IMR-90 (cell line): ENCODE results near the gene MACO1. TPM values are rescaled to one million over a fixed set of nuclear protein-coding genes. Genes with fewer than 3 reads are reported as not detected.
A peak's percentile ranks its signal among the peaks of the same experiment; 100 is the strongest.

ENCODE experiments used
- ATAC-seq: fragments of 200-7000 bp; cut with Tn5 transposase; 2 replicates; pipeline ENCODE4 v1.9.1; 2020; ENCODE audit warnings: low read depth, mild to moderate bottlenecking, moderate library complexity
- BruUV-seq: library from RNA; stranded (reverse); fragments of 400-500 nt; replicated peaks from 2 replicates; lab custom pipeline; 2021; lab: Mats Ljungman, UMichigan
- CTCF ChIA-PET: fragments of 300-600 bp; formaldehyde crosslinking; extraction: SDS; loops from one replicate; lab custom pipeline; 2021; ENCODE audit warnings: antibody characterized with exemption; lab: Yijun Ruan, JAX
- POLR2A ChIA-PET: fragments of 300-600 bp; sonication (Branson Sonifier 250); formaldehyde crosslinking; loops from one replicate; lab custom pipeline; 2022; ENCODE audit warnings: antibody characterized with exemption; ENCODE audit not compliant: unreplicated experiment; lab: Charles Lee
- DNase-seq: peaks from one replicate; pipeline ENCODE4 v3.0.0; 2013
- H2AFZ ChIP-seq: replicated peaks from 2 replicates; pipeline ENCODE3; 2013; ENCODE audit warnings: low read length, mild to moderate bottlenecking; ENCODE audit not compliant: poor library complexity
- H2AK5ac ChIP-seq: 2 replicates; pipeline ENCODE4 v1.6.1; 2013; ENCODE audit warnings: low read depth, low read length, inconsistent platforms
- H2AK9ac ChIP-seq: replicated peaks from 2 replicates; pipeline ENCODE3; 2013; ENCODE audit warnings: mild to moderate bottlenecking, low read depth, low read length, moderate library complexity; ENCODE audit not compliant: poor library complexity
- H2BK120ac ChIP-seq: 2 replicates; pipeline ENCODE4 v1.6.1; 2013; ENCODE audit warnings: low read depth, low read length, inconsistent platforms
- H2BK15ac ChIP-seq: 3 replicates; pipeline ENCODE4 v1.6.1; 2013; ENCODE audit warnings: low read depth, low read length, inconsistent platforms
- H2BK20ac ChIP-seq: 2 replicates; pipeline ENCODE4 v1.6.1; 2013; ENCODE audit warnings: low read depth, mild to moderate bottlenecking, inconsistent platforms, low read length, moderate library complexity
- H2BK5ac ChIP-seq: 2 replicates; pipeline ENCODE4 v1.6.1; 2013; ENCODE audit warnings: mild to moderate bottlenecking, low read depth, low read length, inconsistent platforms; ENCODE audit not compliant: poor library complexity, severe bottlenecking
- H3K14ac ChIP-seq: replicated peaks from 2 replicates; pipeline ENCODE4 v1.6.1; 2013; ENCODE audit warnings: low read depth, low read length, inconsistent platforms
- H3K18ac ChIP-seq: 2 replicates; pipeline ENCODE4 v1.6.1; 2013; ENCODE audit warnings: low read depth, low read length, control low read depth
- H3K23ac ChIP-seq: 2 replicates; pipeline ENCODE4 v1.6.1; 2013; ENCODE audit warnings: low read depth, low read length, inconsistent platforms
- H3K27ac ChIP-seq: 2 replicates; pipeline ENCODE4 v1.5.1; 2013; ENCODE audit warnings: mild to moderate bottlenecking, control low read depth, low read length; ENCODE audit not compliant: insufficient read depth
- H3K27me3 ChIP-seq: 2 replicates; pipeline ENCODE4 v1.6.1; 2013; ENCODE audit warnings: low read length; ENCODE audit not compliant: control insufficient read depth, insufficient read depth
- H3K36me3 ChIP-seq: 2 replicates; pipeline ENCODE4 v1.6.1; 2013; ENCODE audit warnings: low read length, mixed read lengths; ENCODE audit not compliant: control insufficient read depth, insufficient read depth
- H3K4ac ChIP-seq: 2 replicates; pipeline ENCODE4 v1.6.1; 2013; ENCODE audit warnings: low read depth, low read length, inconsistent platforms
- H3K4me1 ChIP-seq: 2 replicates; pipeline ENCODE4 v1.6.1; 2013; ENCODE audit warnings: low read length, mixed read lengths; ENCODE audit not compliant: control insufficient read depth, insufficient read depth
- H3K4me2 ChIP-seq: 2 replicates; pipeline ENCODE4 v1.6.1; 2013; ENCODE audit warnings: low read depth, mild to moderate bottlenecking, control low read depth, low read length, moderate library complexity
- H3K4me3 ChIP-seq: 2 replicates; pipeline ENCODE4 v1.5.1; 2013; ENCODE audit warnings: low read depth, mild to moderate bottlenecking, control low read depth, low read length, moderate library complexity; ENCODE audit not compliant: insufficient read depth
- H3K56ac ChIP-seq: 2 replicates; pipeline ENCODE4 v1.6.1; 2013; ENCODE audit warnings: low read length, inconsistent platforms; ENCODE audit not compliant: insufficient read depth; ENCODE audit errors: extremely low read depth
- H3K79me1 ChIP-seq, 2 experiments: 2 replicates each; pipeline ENCODE4 v1.6.1; 2013; ENCODE audit warnings: low read length in 2 of 2, inconsistent platforms in 1 of 2, low read depth in 1 of 2
- H3K9ac ChIP-seq: 2 replicates; pipeline ENCODE4 v1.6.1; 2013; ENCODE audit warnings: low read depth, low read length, control low read depth
- H3K9me1 ChIP-seq: 2 replicates; pipeline ENCODE4 v1.6.1; 2013; ENCODE audit warnings: low read length, inconsistent platforms; ENCODE audit not compliant: insufficient read depth
- H3K9me3 ChIP-seq: 2 replicates; pipeline ENCODE4 v1.6.1; 2013; ENCODE audit warnings: low read length; ENCODE audit not compliant: control insufficient read depth, insufficient read depth
- H4K20me1 ChIP-seq: 2 replicates; pipeline ENCODE4 v1.6.1; 2013; ENCODE audit warnings: low read length, inconsistent platforms; ENCODE audit not compliant: insufficient read depth
- H4K5ac ChIP-seq: 2 replicates; pipeline ENCODE4 v1.6.1; 2013; ENCODE audit warnings: mild to moderate bottlenecking, low read depth, low read length, control low read depth
- H4K8ac ChIP-seq, 2 experiments: 2 replicates each; pipeline ENCODE4 v1.6.1; 2013; ENCODE audit warnings: low read depth in 2 of 2, low read length in 2 of 2, control low read depth in 1 of 2, inconsistent platforms in 1 of 2
- H4K91ac ChIP-seq: 2 replicates; pipeline ENCODE4 v1.6.1; 2013; ENCODE audit warnings: low read depth, low read length, inconsistent platforms; ENCODE audit not compliant: insufficient read depth
- CEBPB ChIP-seq: IDR thresholded peaks from 2 replicates; pipeline ENCODE4 v1.6.1; 2012; ENCODE audit warnings: low read depth, low read length, improper control_type of control experiment
- CHD1 ChIP-seq: IDR thresholded peaks from 2 replicates; pipeline ENCODE4 v1.6.1; 2012; ENCODE audit warnings: low read depth, low read length, improper control_type of control experiment
- MAFK ChIP-seq: IDR thresholded peaks from 2 replicates; pipeline ENCODE4 v1.6.1; 2012; ENCODE audit warnings: low read depth, low read length, improper control_type of control experiment
- POLR2A ChIP-seq: IDR thresholded peaks from 2 replicates; pipeline ENCODE4 v1.6.1; 2012; ENCODE audit warnings: mild to moderate bottlenecking, low read depth, low read length
- RCOR1 ChIP-seq: IDR thresholded peaks from 2 replicates; pipeline ENCODE4 v1.6.1; 2012; ENCODE audit warnings: mild to moderate bottlenecking, low read length, improper control_type of control experiment; ENCODE audit not compliant: insufficient replicate concordance
- WGBS, 2 experiments: methylation state at CpG; one replicate each; pipeline versions ENCODE4 v1.1.5 to v1.1.7; 2013; ENCODE audit warnings: missing lambda C conversion rate in 2 of 2; ENCODE audit not compliant: insufficient read length in 1 of 2; ENCODE audit errors: extremely low coverage in 2 of 2; 5-methylcytosine and 5-hydroxymethylcytosine counted together
- dilution Hi-C: fragments of 300-500 bp; cut with HindIII; formaldehyde crosslinking; loops from one replicate; pipeline ENCODE4 v1.14.3; 2018; ENCODE audit warnings: low sequenced_read_pairs; ENCODE audit not compliant: unreplicated experiment
- in situ Hi-C: fragments of 300-500 bp; cut with MboI; formaldehyde crosslinking; loops from 3 replicates; pipeline ENCODE4 v1.14.3; 2019; ENCODE audit warnings: low sequenced_read_pairs, inconsistent platforms, mixed read lengths
- intact Hi-C: fragments of 100-400 bp; cut with micrococcal nuclease; formaldehyde crosslinking; loops from 2 replicates; pipeline ENCODE4 v1.10.0; 2022
- polyA plus RNA-seq, 3 experiments: library from polyadenylated mRNA; depleted of rRNA; stranded (reverse); fragments of >200 nt; gene quantifications; 2 replicates each; pipeline ENCODE4 v1.2.3, GENCODE V29; 2012; ENCODE audit warnings: low replicate concordance in 1 of 3
- total RNA-seq: library from RNA; depleted of rRNA; stranded (reverse); fragments of >200 nt; gene quantifications from 2 replicates; pipeline ENCODE4 v1.2.3, GENCODE V29; 2012

MACO1 gene
- total and polyA plus RNA-seq, 2 of the 4 experiments (the other 2 are of a cell fraction), result 6.8 to 12.7 TPM

GRCh38 chr1:25543005-25543424, 112.3 kb downstream of the MACO1 start:
- BruUV-seq, result no TSS peak
- Histone ChIP-seq H2AFZ (peak overlapping the region; percentile 86), H2BK120ac (no peak overlapping the region), H4K5ac (no peak overlapping the region), H3K36me3 (no peaks in the 10 kb centered on the region), H2BK5ac (no peak overlapping the region), H3K4me1 (peaks cover 8% of the 10 kb centered on the region), H4K20me1 (no peaks in the 10 kb centered on the region; the same call in 1 of the 2 replicates), H3K14ac (no peak overlapping the region), H3K56ac (no peak overlapping the region), H3K18ac (no peak overlapping the region), H3K4me3 (peak overlapping the region; percentile 26), H3K9me1 (peaks cover 6% of the 10 kb centered on the region; the same call in 1 of the 2 replicates), H3K9ac (no peak overlapping the region), H3K23ac (no peak overlapping the region), H2BK15ac (no peak overlapping the region), H3K4ac (peak overlapping the region; percentile 47), H2BK20ac (no peak overlapping the region), H2AK5ac (no peak overlapping the region; the same call in 1 of the 2 replicates), H4K8ac (peak overlapping the region; percentile 24 to 60; a peak in 2 of 4 replicates), H3K4me2 (peak overlapping the region; percentile 53), H3K9me3 (no peaks in the 10 kb centered on the region), H3K27me3 (peaks cover 3% of the 10 kb centered on the region; the same call in 1 of the 2 replicates), H2AK9ac (peak overlapping the region; percentile 61), H3K27ac (no peak overlapping the region), H4K91ac (no peak overlapping the region), H3K79me1 (peaks cover 17 to 33% of the 10 kb centered on the region in 2 experiments)
- CTCF ChIA-PET, result interaction anchor here (0.8 kb wide), 1 partner anchor 13 kb away, joined by 5 read pairs; no protein-coding TSS in a partner anchor
- POLR2A ChIA-PET, result no interaction called here
- no peak for DNase-seq
- in situ Hi-C loops (no loop called here), intact Hi-C loops (no loop called here), dilution Hi-C loops (no loop called here)
- WGBS, 2 experiments, result no CpG with 5 or more reads among the region's 7 CpGs
- ATAC-seq, result no peak
- TF ChIP-seq CHD1, result no peak
- peak; percentile 22 for TF ChIP-seq RCOR1
- TF ChIP-seq CEBPB, result no peak
- no peak for TF ChIP-seq POLR2A
- TF ChIP-seq MAFK, result no peak
